Mucosa of rectum (tissue), 2 donors: Measurements from ENCODE around the gene KRTAP25-1.

Experiments used
- H3K27ac ChIP-seq, 2 donors: one replicate each; pipeline ENCODE4 v1.7.0; 2013; ENCODE audit warnings: inconsistent platforms in 2 of 2, low read depth in 2 of 2, low read length in 2 of 2
- H3K27me3 ChIP-seq, 2 donors: one replicate each; pipeline ENCODE4 v1.7.0; 2013; ENCODE audit warnings: low read length in 2 of 2; ENCODE audit not compliant: control insufficient read depth in 2 of 2, insufficient read depth in 2 of 2
- H3K36me3 ChIP-seq, 2 donors: one replicate each; pipeline ENCODE4 v1.7.0; 2013; ENCODE audit warnings: low read length in 2 of 2; ENCODE audit not compliant: control insufficient read depth in 2 of 2, insufficient read depth in 2 of 2
- H3K4me1 ChIP-seq, 2 donors: one replicate each; pipeline ENCODE4 v1.7.0; 2013; ENCODE audit warnings: low read length in 2 of 2, mild to moderate bottlenecking in 1 of 2; ENCODE audit not compliant: control insufficient read depth in 2 of 2, insufficient read depth in 2 of 2
- H3K4me3 ChIP-seq, 2 donors: one replicate each; pipeline ENCODE4 v1.7.0; 2013; ENCODE audit warnings: low read length in 2 of 2
- H3K9ac ChIP-seq, 2 donors: one replicate each; pipeline ENCODE4 v1.7.0; 2013; ENCODE audit warnings: low read length in 2 of 2, low read depth in 1 of 2, mild to moderate bottlenecking in 1 of 2
- H3K9me3 ChIP-seq, 2 donors: one replicate each; pipeline ENCODE4 v1.7.0; 2013; ENCODE audit warnings: low read length in 2 of 2; ENCODE audit not compliant: control insufficient read depth in 2 of 2
- donor health status: healthy.
- donor health status: Normal muscosa, but diverticular disease.

KRTAP25-1 gene

GRCh38 chr21:30289215-30289614 is at the start of gene KRTAP25-1:
Gene KRTAP25-1, minus strand, starts transcription at chr21:30289514. Its CDS starts 24 bp downstream, at chr21:30289490.
- H3K27ac ChIP-seq: no peak within 1 kb of the TSS
- no peaks in the 10 kb centered on the region for H3K4me1 ChIP-seq
- no peak within 1 kb of the TSS for H3K4me3 ChIP-seq
- no peaks in the 10 kb centered on the region for H3K9me3 ChIP-seq
- H3K9ac ChIP-seq: no peak within 1 kb of the TSS
- no peaks in the 10 kb centered on the region for H3K36me3 ChIP-seq
- no peaks in the 10 kb centered on the region for H3K27me3 ChIP-seq

GRCh38 chr21:30338717-30339116 is 49.4 kb upstream of the KRTAP25-1 start:
- Histone ChIP-seq H3K4me1 (no peaks in the 10 kb centered on the region), H3K36me3 (no peaks in the 10 kb centered on the region), H3K9me3 (no peaks in the 10 kb centered on the region), H3K9ac (no peak overlapping the region), H3K27me3 (no peaks in the 10 kb centered on the region), H3K4me3 (no peak overlapping the region), H3K27ac (no peak overlapping the region)

- Histone ChIP-seq H3K4me1 (no peaks in the 10 kb centered on the region), H3K4me3 (no peak overlapping the region), H3K36me3 (no peaks in the 10 kb centered on the region), H3K9me3 (no peaks in the 10 kb centered on the region), H3K27me3 (no peaks in the 10 kb centered on the region), H3K9ac (no peak overlapping the region), H3K27ac (no peak overlapping the region)
Observed at GRCh38 chr21:30337772-30338171, 48.5 kb upstream of the KRTAP25-1 start.

GRCh38 chr21:30337276-30337744 is 48.0 kb upstream of the KRTAP25-1 start, which contains the start of gene KRTAP27-1:
Gene KRTAP27-1, minus strand, starts transcription at chr21:30337694. Its CDS starts 26 bp downstream, at chr21:30337668.
- H3K9me3 ChIP-seq: no peaks in the 10 kb centered on the region
- H3K9ac ChIP-seq: no peak within 1 kb of the TSS
- H3K4me1 ChIP-seq: no peaks in the 10 kb centered on the region
- H3K36me3 ChIP-seq: no peaks in the 10 kb centered on the region
- H3K27me3 ChIP-seq: no peaks in the 10 kb centered on the region
- no peak within 1 kb of the TSS for H3K4me3 ChIP-seq
- H3K27ac ChIP-seq: no peak within 1 kb of the TSS

GRCh38 chr21:30336596-30336995 is 47.3 kb upstream of the KRTAP25-1 start:
- Histone ChIP-seq H3K27me3 (no peaks in the 10 kb centered on the region), H3K9ac (no peak overlapping the region), H3K4me1 (no peaks in the 10 kb centered on the region), H3K9me3 (no peaks in the 10 kb centered on the region), H3K36me3 (no peaks in the 10 kb centered on the region), H3K4me3 (no peak overlapping the region), H3K27ac (no peak overlapping the region)

GRCh38 chr21:30333736-30334135 is 44.4 kb upstream of the KRTAP25-1 start:
- Histone ChIP-seq H3K4me1 (no peaks in the 10 kb centered on the region), H3K9me3 (no peaks in the 10 kb centered on the region), H3K9ac (no peak overlapping the region), H3K27me3 (no peaks in the 10 kb centered on the region), H3K36me3 (no peaks in the 10 kb centered on the region), H3K27ac (no peak overlapping the region), H3K4me3 (no peak overlapping the region)

- H3K9me3 ChIP-seq: no peaks in the 10 kb centered on the region
- no peak overlapping the region for H3K27ac ChIP-seq
- no peaks in the 10 kb centered on the region for H3K36me3 ChIP-seq
- H3K9ac ChIP-seq: no peak overlapping the region
- H3K27me3 ChIP-seq: no peaks in the 10 kb centered on the region
- H3K4me1 ChIP-seq: no peaks in the 10 kb centered on the region
- no peak overlapping the region for H3K4me3 ChIP-seq
Observed at GRCh38 chr21:30332681-30333080, 43.4 kb upstream of the KRTAP25-1 start.

GRCh38 chr21:30329203-30329875 is 40.0 kb upstream of the KRTAP25-1 start:
- Histone ChIP-seq H3K9ac (no peak overlapping the region), H3K4me1 (no peaks in the 10 kb centered on the region), H3K27me3 (no peaks in the 10 kb centered on the region)

GRCh38 chr21:30326390-30326789 is 37.1 kb upstream of the KRTAP25-1 start:
- Histone ChIP-seq H3K4me3 (no peak overlapping the region), H3K27me3 (no peaks in the 10 kb centered on the region), H3K9ac (no peak overlapping the region)

More at GRCh38 chr21:30329203-30329875, 40.0 kb upstream of the KRTAP25-1 start:
- Histone ChIP-seq H3K4me3 (no peak overlapping the region), H3K27ac (no peak overlapping the region), H3K36me3 (no peaks in the 10 kb centered on the region), H3K9me3 (peaks cover 0 to 7% of the 10 kb centered on the region in 2 donors)

GRCh38 chr21:30320215-30320614 is 30.9 kb upstream of the KRTAP25-1 start, which contains the start of gene KRTAP26-1:
Gene KRTAP26-1, minus strand, starts transcription at chr21:30320315. Its CDS starts 280 bp downstream, at chr21:30320035.
- no peaks in the 10 kb centered on the region for H3K36me3 ChIP-seq
- H3K4me1 ChIP-seq: no peaks in the 10 kb centered on the region
- no peak within 1 kb of the TSS for H3K27ac ChIP-seq
- no peak within 1 kb of the TSS for H3K9ac ChIP-seq
- no peaks in the 10 kb centered on the region for H3K27me3 ChIP-seq
- no peak within 1 kb of the TSS for H3K4me3 ChIP-seq
- H3K9me3 ChIP-seq: no peaks in the 10 kb centered on the region

More at GRCh38 chr21:30326390-30326789, 37.1 kb upstream of the KRTAP25-1 start:
- Histone ChIP-seq H3K9me3 (peaks cover 0 to 7% of the 10 kb centered on the region in 2 donors), H3K4me1 (no peaks in the 10 kb centered on the region), H3K27ac (no peak overlapping the region), H3K36me3 (no peaks in the 10 kb centered on the region)
